Stimulated activated CD4-positive, alpha-beta T cell treated with anti-CD3 and anti-CD28 coated beads, TNF-alpha, amount 100 ng/mL, for 24 hours (primary cell): ENCODE measurements around the gene TMEM95.
A peak's percentile ranks its signal among the peaks of the same experiment; 100 is the strongest.
"Not testable (repeated sequence)": the region's sequence is repeated elsewhere in the genome, so short reads cannot be mapped to it uniquely, and the experiment has no call there.

Experiments
- DNase-seq, 3 experiments: peaks; one replicate each; pipeline ENCODE4 v3.0.0-alpha.2; 2020; ENCODE audit warnings: low read depth in 3 of 3

The TMEM95 gene

DNA sequence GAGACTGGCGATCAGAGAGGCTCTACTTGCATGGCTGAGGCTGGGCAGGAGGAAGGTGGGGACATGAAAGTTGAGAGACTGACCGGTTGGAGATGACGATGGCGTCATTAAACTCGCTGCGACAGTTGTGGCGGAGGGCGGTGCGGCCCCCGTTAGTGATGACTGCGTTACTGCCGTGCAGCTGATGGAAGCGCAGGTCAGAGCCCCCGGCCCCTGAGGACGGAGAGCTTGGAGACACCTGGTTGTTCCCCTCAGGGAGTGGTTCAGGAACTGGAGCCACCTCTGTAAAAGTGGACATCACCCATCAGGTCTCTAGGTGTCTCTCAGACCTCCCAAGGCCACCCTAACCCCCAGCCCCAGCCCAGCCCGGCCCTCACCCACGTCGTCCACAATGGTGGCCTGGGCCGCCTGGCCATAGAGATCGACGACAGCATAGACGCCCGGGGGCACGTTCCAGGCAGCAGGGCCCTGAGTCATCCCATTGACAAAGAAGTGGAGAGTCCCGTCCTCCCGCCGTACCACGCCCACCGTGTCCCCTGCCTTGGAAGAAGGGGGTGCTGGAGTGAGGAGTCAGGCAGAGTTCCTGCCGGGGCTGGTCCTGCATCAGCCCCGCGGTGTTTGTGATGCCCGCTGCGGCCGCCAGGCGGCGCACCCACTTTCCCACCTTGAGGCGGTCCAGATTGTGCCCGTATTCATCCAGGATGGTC, 31.1 kb upstream of the TMEM95 start:
- peak in 2 of 3 experiments; percentile 29 to 63 for DNase-seq

GRCh38 chr17:7324438-7324779, 30.5 kb upstream of the TMEM95 start:
- DNase-seq, result no peak

GRCh38 chr17:7325031-7325528, 29.9 kb upstream of the TMEM95 start:
- DNase-seq, result no peak

GRCh38 chr17:7326186-7326585, 28.8 kb upstream of the TMEM95 start:
- DNase-seq, result no peak

DNA sequence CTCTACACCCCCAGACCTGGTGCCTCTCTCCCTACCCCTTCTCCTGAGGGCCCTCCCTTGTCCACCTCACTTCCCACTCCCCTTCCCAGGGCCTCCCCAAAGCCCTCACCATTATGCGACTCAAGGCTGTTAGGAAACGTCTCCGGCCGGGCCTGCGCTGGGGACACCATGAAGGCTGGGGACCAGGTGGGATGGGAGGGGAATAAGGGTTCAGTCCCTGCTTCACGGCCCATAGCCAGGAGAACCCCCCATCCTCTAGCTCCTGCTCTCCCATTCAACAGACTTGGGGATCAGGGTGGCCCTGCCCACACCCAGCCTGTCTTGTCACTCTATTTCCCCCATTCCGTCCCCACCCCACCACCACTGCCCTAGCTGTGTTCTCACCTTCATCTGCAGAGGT, 27.9 kb upstream of the TMEM95 start:
- no peak for DNase-seq

DNA sequence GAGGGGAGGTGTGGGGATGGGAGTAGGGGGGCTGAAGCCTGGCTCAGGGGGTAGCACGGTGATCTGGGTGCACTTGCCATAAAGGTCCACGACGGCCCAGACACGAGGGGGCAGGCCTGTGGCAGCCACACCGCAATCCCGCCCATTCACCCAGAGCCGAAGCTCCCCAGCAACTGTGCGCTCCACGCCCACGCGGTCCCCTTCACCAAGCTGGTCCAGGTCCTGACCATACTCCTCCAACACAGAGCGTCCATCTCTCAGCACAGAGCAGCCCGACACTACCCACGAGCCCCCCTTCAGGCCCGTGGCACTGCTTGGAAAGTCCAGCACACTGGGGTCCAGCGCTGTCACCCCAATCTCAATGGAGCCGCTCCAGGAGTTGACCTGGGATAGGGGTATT, 27.5 kb upstream of the TMEM95 start:
- no peak for DNase-seq

DNA sequence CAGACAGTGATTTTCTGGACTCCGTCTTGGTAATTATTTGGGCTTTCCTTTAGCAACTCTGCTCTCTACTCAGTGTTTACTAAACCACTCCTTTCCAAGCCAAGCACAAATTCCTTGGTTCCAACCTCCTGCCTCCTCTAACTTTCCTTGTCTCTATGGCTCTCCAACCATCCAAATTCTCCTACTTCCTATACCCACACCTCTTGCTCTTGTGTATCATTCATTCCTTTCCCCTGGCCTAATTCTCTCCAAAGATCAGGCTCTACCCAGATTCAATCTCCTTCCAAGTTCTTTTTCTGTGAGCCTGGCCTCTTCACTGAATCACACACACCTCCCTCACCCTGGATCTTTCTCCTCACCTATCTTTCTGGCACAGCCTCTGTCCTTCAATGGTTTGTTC, 26.9 kb upstream of the TMEM95 start:
- DNase-seq, result no peak

DNA sequence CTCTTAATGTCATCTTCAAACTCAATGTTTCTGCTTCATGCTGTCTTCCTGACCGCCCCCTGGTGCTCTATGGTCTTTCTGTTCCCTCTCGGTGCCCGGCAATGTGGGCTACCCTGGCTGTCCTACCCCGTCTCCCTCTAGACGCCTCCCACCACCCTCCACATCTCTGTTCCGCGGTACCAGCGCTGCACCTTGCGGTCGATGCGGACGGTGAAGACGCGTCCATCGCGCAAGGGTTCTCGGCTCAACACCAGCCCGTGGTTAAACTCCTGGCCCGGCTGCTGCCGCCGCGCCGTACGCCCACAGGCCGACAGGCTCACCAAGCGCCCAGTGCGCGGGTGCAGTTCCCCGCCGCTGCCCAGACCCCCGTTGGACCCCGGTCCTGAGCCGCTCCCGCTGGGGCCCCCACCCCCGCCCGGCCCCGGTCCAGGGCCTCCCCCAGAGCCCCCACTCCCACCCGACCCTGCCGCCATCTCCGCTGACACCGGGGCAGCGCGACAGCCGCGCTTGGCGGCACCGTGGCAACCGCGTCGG, 26.0 kb upstream of the TMEM95 start, which contains the start of gene NEURL4:
TSS of gene NEURL4 (minus strand) at position 496 of the 534 bp plus-strand sequence. CDS start at position 473, 23 bp downstream.
- no peak for DNase-seq

DNA sequence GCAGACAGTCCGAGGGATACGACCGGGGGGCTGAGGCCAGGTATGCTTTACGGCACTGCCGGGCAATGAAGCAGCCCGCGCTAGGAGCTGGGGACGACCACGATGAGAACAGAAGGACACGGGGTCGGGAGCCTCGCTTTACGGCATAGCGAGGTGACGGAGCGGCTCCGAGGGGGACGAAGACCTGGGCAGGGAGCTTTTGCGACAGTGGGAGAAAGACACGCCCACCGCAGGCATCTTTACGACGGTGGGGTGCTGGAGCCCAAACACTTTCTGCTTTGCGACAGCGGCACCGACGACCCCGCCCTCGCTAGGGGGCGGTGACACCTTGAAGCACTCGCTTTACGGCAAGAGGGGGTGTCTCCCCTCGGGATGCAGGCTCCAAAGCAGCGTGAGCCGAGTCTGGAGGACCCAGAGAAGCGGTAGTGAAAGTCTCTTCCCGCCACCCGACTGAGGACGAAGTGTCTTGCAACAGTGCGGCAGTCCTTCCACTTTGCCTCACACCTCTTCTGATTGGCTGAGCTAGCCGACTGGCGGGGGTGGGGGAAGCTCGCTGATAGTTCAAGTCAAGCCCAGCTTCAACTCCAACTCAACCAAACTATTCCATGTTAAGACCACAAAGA, 25.5 kb upstream of the TMEM95 start:
- peak; percentile 91 to 97 (median 93) for DNase-seq

DNA sequence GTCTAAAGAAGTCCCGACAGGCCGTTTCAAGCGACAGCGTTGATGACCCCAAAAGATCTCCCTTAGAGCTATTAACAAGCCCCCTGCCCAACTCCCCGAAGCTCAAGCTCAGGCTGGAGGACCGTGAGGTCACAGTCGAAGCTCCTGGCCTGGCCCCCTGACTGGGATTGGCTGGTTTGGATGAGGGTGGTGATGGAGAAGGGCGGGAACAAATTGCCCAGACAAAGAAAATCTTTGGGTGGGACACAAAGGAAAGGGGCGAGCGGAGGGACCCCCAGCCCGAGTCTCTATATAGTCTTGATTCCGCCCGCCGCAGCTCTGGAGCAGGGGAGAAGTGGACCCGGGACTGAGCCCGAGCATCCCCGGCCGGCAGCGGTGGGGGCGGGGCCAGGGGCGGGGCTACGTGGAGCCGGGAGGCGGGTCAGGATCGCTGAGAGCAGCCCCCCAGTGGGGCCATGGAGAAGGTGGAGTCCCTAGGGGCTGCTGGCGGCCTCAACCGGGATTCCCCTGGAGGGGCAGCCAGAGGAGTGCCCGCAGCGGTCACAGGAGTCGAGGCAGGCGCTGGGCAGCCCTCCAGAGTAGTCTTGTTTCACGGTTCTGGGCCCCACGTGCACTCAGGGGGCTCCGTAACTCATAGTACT, 24.8 kb upstream of the TMEM95 start:
- DNase-seq, result peak; percentile 64 to 82 (median 65)

DNA sequence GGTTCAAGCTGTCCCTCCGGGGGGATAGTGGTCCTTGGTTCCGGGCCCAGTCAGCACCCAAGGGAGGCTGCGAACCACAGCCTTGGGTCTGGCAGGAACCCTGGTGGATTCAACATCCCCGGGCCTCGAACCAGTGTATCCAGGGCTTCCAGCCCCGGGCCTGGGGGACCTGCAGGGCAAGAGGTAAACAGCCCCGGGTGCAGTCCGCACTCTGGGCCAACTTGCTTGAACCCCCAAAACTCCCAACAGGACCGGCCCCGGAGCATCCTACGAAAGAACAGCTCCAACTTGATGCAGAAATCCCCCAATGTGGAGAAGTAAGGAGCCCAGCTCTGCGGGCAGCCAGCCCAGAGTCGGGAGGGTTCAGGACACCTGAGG, 24.3 kb upstream of the TMEM95 start:
- DNase-seq, result no peak

- DNase-seq, result no peak
Measured at GRCh38 chr17:7332111-7332510, 22.8 kb upstream of the TMEM95 start.

GRCh38 chr17:7332600-7333069, 22.3 kb upstream of the TMEM95 start:
- peak in 1 of 3 experiments; percentile 28 for DNase-seq

GRCh38 chr17:7334938-7335538, 19.9 kb upstream of the TMEM95 start:
- no peak for DNase-seq

GRCh38 chr17:7335765-7336164, 19.2 kb upstream of the TMEM95 start:
- DNase-seq, result not testable (repeated sequence)

DNA sequence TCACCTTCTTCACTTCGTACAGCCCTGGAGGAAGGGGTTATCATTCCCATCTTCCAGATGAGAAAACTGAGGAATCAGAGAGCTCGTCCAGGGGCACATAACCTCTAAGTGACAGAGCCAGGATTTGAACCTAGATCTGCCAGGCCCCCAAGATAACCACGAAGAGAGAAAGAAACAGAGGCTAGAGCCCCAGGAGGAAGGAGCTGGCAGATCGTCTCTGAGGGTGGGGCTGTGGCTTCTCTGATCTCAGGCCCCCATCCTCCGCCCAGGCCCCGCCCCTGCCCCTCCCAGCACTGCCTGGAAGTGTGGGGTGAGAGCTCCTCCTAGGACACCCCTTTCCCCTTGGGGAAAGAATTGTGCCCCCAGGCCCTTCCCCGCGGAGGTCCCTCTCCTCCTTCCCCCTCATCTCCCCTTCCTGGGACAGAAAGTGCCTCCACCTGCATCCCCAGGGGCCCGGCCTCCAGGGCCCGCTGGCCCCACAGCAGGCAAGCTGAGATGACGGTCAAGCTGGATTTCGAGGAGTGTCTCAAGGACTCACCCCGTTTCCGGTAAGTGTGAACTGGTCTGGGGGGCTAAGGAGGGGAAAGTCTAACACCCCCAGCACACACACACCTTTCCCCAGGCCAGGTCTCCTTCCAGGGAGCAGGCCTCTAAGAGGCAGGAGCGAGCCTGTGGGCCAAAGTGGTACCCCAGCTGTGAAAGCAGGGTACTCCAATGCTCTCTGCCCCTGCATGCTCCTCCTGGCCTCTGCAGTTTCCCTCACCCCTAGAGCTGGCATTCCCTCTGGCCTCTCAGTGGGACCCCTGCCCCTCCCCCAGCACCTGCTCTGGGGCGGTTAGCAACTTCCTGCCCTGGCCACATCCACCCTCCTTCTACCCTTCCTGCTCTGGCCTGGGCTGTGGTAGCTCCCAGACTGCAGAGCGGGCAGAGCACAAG, 18.4 kb upstream of the TMEM95 start, which contains the start of gene ACAP1:
TSS of gene ACAP1 (plus strand) at position 290 of the 936 bp plus-strand sequence. CDS start at position 496, 206 bp downstream.
- DNase-seq, result peak; percentile 69 to 92 (median 71)

- DNase-seq, result not testable (repeated sequence)
Measured at GRCh38 chr17:7337600-7337999, 17.4 kb upstream of the TMEM95 start.

- DNase-seq, result no peak
Measured at GRCh38 chr17:7340179-7340578, 14.8 kb upstream of the TMEM95 start.

DNA sequence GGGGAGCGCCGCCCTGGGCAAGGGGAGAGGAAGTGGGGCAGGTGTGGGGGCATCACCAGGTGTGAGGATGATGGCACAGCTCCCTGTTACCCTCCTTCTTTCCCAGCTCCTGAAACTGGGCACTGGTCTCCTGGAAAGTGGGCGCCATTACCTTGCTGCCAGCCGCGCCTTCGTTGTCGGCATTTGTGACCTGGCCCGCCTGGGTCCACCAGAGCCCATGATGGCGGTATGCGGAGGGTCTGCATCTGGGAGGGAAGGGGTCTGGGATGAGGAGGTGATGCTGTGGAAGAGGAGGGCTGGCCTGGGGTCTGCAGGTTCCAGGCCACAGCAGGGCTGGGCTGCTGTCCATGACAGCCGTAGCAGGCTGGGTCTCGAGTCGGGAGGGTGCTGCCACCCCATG, 13.1 kb upstream of the TMEM95 start:
- no peak for DNase-seq

- DNase-seq, result no peak
Measured at GRCh38 chr17:7343250-7343649, 11.7 kb upstream of the TMEM95 start.
